Hematopoietic multipotent progenitor cell treated with erythropoietin and hydrocortisone succinate and interleukin-3 and kit ligand, for 15 days (in vitro differentiated cells): Measurements from ENCODE around the gene MSRB2.

Source experiments
- DNase-seq: peaks from one replicate; pipeline ENCODE4 v3.0.0-alpha.2; 2015; ENCODE audit warnings: low spot score

MSRB2 gene

DNA sequence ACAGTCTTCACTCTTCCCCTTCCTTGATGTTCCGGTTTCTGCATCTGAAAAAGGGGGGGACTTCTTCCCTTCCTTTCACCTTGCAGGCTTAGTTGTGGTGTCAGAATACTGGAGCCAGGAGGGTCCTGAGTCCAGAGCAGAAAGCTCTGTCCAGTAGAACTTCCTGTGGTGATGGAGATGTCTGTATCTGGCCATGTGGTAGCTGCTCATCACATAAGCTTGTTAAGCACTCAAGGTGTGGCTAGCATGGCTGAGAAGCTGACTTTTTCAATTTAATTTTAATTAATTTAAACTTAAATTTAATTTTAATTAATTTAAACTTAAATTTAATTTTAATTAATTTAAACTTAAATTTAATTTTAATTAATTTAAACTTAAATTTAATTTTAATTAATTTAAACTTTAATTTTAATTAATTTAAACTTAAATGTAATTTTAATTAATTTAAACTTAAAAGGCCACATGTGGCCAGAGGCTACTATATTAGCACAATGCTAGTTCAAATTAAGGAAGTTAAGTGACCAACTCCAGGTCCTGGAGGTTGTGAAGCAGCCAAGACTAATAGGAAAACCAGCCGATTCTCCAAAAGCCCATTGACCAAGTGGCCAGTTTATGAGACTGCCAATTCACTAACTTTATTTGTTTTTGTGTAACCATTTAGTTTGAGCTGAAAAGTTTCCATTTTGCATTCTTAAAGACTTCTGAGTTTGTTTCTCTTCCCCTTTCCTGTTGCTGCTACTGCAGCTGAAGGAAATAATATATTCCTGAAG is 16.3 kb downstream of the MSRB2 start:
- no peak for DNase-seq

DNA sequence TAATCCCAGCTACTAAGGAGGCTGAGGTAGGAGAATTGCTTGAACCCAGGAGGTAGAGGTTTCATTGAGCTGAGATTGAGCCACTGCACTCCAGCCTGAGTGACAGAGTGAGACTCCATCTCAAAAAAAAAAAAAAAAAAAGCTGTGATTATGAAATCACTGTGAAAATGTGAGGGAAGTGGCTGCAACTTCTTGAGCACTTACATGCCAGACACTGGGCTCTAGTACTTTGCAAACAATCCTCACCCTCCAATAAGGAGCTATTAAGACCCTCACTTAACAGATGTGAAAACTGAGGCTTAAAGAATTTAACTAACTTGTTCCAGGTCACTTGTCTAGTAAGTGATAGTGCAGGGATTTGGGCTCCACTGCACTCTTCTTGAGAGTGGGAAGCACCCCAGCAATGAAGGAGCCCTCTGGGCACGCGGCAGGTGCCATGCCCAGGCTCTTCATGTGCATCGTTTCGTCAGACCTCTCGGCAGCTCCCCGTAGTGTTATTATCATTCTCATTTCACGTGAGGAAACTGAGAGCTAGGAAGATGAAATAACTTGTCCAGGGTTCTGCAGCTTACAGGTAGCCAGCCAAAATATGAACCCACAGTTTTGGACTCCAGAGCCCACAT is 19.0 kb downstream of the MSRB2 start:
- DNase-seq, result no peak

DNA sequence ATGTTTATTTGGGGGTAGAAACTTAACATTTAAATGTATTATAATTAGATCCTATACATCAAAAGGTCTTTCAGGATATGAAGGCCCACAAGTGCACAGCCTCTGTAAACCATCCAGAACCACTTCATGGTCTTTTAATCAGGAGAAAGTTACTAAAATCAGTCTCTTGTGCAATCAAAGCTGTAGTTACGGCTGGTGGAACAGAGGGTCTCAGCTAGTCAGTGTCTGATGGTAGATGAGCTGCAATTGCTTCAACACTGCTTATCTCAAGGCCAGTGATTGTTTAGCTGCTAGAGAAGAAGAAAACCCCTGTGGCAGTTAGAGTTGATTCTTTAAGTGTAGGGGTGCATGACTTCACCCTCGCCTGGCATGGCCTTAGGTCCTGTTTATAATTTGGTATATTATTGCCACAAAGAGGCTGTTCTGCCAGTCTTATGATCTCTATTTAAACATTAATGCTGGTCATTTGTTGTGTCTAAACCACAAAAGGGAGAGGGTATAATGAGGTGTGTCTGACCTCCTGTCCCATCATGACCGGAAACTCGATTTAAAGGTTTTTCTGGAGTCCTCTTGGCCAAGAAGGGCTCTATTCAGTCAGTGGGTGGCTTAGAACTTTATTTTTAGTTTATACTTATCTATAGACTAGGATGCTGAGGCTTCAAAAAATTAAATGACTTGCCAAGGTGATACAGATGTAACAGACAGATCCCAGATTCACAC is 21.3 kb downstream of the MSRB2 start:
- DNase-seq, result no peak

DNA sequence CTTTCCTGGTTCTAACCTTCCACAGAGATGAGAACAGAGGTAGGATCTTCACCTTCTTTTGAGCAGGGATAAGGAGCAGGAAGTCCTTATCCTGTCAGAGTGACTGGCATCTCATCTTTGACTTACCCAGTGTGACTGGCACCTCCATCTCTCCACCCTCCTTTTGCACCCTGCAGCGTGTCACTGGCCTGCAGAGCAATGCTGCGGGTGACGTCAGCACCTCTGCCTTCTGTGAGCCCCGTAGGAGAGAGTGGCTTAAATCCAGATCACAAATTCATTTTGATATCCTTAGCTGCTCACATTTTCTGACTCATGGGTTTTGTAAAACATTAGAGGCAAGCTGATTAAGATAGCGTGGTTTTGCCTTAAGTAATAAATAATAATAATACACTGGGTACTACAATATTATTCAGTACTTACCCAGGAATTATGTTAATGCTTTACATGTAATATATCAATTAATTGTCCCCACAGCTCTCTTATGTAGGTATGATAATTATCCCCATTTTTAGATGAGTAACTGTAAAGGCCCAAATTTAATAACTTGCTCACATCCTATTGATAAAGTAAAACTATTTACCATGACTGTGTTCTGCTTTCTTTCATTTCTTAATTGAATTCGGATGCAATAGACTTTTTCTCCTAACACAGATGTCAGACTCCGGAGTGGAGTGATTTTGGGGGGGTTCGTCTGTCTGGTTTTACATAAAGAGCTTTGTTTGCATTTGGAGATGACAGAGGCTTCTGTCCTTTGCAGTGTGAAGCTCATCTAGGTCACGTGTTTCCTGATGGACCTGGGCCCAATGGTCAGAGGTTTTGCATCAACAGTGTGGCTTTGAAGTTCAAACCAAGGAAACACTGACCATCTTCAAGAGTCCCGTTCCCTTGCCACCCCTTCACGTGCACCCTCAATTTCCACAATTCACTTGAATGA is 24.9 kb downstream of the MSRB2 start:
- no peak for DNase-seq

DNA sequence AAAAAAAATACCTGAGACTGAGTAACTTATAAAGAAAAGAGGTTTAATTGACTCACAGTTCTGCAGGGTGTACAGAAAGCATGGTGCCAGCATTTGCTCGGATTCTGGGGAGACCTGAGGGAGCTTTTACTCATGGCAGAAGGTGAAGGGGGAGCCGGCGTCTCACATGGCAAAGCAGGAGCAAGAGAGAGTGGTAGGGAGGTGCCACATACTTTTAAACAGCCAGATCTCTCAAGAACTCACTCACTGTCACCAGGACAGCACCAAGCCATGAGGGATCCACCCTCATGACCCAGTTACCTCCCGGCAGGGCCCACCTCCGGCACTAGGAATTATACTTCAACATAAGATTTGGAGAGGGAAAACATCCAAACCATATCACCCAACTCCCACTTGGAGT is 25.8 kb downstream of the MSRB2 start:
- DNase-seq, result no peak

DNA sequence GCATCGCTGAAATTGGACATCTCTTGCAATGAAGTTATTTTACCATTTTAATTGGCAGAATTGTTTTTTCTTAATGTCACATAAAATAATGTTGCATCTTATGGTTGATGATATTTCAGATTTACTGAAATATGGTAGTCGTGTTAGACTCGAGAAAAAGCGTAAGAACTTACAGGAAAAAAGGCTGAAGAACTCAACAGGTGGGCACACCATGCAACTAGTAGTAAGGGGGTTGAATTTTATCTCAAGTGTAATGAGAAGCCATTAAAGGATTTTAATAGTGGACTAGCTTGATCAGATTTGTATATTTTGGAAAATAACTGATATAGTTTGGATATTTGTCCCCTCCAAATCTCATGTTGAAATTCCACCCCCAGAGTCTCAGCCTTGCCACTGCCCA is 41.1 kb downstream of the MSRB2 start:
- DNase-seq, result no peak

DNA sequence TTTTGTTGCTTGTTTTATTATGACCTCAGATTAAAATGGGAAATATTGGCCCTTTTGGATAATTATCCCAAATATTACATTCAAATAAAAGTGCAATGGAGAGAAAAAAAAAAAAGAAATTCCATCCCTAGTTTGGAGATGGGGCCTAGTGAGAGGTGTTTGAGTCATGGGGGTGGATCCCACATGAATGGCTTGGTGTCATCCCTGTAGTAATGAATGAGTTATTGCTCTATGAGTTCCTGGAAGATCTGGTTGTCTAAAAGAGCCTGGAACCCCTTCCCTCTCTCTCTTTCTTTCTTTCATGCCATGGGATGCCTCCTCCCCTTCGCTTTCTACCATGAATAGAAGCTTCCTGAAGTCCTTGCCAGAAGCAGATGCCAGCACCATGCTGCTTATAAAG is 44.3 kb downstream of the MSRB2 start:
- DNase-seq, result no peak

DNA sequence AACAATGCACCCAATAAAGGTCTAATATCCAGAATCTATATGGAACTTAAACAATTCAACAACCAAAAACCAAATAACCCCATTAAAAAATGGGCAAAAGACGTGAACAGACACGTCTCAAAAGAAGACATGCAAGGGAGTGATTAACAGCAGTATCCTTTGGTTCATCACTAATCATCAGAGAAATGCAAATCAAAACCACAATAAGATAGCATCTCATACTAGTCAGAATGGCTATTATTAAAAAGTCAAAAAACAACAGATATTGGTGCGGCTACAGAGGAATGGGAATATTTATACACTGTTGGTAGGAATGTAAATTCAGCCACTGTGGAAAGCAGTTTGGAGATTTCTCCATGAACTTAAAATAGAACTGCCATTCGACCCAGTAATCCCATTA is 46.6 kb downstream of the MSRB2 start:
- no peak for DNase-seq

DNA sequence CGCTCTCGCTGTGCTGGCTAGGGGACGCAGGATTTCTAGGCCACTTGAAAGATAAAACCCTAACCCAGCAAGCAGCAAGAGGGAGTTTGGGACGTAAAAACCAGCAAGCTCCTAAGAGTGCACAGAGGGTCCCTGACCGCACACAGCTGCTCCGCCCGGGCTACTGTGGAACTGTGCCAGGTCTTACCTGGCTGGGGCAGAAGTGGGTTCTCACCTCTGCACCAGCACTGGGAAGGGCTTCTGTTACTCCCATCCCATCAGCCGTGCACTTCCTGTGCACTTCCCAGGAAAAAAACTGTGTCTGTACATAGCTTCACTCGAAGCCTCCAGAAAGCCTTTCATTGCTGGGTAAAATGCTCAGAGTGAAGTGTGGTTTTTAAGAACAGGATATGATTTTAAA is 50.9 kb downstream of the MSRB2 start:
- no peak for DNase-seq

DNA sequence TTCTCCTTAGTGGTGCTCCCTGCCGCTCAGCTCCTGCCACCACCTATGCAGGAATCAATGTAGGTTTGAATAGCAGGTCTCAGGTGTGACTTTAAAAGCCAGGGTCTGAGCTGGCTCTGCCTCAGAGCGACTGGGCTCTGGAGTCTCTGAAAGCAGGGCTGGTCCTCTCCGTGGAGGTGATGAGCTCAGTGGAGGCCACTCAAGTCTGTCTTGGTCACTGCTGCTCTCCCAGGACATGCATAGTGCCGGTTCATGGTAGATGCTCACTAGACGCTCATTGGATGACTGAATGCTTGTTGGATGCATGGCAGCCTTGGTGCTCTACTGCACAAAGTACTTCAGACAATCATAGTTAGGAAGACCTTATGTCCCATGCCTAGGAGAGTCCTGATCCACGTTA is 51.7 kb downstream of the MSRB2 start:
- DNase-seq, result no peak

DNA sequence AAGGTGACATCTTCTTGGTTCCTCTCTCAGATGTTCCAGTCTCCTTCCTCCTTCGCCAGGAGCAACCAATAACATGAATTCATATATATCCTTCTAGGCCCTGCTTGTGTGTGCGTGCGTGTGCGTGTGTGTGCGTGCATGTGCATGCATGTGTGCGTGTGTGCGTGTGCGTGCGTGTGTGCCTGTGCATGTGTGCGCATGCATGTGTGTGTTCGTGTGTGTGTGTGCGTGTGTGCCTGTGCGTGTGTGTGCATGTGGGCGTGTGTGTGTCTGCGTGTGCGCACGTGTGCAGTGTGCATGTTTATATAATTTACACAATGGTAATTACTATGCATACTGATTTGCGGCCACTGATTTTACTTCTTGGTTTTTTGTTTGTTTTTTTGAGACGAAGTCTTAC is 52.8 kb downstream of the MSRB2 start:
- DNase-seq, result no peak

DNA sequence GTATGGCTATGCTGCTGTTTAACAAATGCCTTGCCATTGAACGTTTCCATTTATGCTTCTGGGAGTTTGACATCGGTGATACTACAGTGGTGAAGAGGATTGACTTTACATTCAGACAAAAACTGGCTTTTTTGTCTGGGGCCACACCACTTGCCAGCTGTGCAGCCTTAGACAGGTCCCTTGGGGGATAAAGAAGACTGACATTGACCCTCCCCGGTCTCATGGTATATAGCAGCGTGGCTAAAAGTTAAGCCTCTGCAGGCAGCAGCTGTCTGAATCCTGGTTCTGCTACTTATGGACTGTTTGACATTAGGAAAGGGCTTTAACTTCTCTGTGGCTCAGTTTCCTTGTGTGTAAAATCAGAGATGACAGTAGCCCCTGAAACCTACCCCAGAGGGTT is 54.7 kb downstream of the MSRB2 start:
- no peak for DNase-seq

DNA sequence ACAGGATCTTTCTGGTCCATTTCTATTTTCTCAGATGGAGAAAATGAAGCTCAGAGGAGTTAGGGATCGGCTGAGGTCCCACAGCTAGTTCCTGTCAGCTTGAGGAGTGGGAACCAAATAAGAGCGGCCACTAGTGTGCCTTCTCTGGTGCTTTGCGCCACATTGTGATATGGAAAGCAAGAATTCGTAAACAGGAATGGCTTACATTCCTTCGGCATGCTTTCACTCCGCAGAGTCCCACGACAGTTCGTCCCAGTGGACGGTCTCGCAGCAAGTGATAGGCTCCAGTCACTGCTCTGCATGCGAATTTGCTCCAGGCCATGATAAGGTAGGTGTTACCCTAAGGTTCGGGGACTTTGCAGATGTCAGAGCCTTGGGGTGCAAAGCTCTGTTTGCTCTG is 55.2 kb downstream of the MSRB2 start:
- DNase-seq, result no peak

DNA sequence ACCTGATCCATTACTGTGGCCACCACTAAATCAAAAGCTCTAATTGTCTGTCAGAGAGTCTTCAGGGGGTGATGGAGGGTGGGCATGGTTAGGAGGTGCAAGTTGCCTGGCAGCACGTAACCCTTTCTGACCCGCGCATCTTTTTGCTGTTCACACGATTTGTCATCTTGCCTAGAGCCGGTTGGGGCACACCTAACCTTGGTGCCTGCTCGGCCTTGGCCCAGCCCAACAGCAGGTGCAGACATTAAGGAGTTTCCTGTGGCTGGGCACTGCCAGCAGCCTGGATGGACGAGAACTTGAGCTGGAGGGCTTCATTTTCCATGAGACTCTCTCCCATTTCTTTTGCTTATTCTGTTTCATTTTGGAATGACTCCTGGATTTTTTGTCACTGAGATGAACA is 55.7 kb downstream of the MSRB2 start:
- DNase-seq, result no peak

DNA sequence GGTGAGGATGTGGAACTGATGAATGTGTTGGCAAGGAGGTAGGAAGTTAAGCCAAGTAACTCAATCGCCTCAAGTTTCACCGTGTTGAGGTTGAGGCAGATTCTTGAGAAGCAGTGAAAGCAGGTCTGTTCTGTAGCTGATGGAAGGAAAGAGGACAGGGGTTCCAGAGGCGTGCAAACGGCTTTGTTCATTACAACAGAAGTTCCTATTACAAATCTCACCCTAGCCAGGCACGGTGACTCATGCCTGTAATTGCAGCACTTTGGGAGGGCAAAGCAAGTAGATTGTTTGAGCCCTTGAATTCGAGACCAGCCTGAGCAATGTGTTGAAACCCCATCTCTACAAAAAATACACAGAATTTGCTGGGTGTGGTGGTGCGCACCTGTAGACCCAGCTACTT is 59.8 kb downstream of the MSRB2 start:
- no peak for DNase-seq

DNA sequence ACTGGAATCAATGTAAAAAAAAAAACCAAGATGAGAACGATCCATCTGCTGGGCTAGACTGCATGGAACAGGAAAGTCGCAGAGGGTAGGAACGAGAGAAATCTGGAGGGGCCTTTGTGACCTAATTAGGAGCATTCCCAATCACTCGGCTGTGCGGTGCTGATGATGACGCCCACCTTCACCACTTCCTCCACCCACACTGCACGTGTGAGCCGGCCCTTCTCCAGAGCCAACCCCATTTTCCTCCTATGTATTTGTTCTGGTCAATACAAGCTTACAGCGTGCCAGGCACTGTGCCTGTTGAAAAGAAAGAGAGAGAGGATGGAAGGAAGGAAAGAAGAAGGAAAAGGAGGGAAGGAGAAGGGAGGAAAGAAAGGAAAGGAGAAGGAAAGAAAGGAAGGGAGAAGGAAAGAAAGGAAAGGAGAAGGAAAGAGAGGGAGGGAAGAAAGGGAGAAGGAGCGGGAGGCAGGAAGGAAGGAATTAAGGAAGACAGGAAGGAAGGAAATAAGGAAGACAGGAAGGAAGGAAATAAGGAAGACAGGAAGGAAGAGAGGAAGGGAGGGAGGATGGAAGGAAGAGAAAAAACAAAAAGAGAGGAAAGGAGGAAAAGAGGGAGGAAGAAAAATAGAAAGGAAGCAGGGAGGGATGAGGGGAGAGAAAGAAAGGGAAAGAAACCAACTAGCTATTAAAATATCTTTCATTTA is 61.2 kb downstream of the MSRB2 start:
- DNase-seq, result no peak

DNA sequence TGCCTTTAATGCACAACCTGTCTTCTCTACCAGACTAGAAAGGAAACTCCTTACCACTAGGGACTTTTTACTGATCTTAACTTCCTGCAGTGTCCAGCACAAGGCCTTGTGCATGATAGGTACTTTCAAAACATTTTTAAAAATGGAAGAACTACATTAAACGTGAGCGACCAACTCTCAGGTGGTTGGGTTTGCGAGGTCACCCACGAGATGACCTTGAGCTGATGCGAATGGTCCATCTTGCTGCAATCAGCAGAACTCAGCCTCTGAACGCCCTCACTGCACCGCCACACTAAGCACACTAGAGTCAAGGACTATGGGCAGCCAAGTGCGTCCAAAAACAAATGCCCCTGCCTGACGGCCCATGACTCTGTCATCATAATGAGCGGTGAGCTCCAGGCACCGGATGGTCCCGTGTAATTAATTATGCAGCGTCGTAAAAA is 61.9 kb downstream of the MSRB2 start:
- DNase-seq, result no peak

DNA sequence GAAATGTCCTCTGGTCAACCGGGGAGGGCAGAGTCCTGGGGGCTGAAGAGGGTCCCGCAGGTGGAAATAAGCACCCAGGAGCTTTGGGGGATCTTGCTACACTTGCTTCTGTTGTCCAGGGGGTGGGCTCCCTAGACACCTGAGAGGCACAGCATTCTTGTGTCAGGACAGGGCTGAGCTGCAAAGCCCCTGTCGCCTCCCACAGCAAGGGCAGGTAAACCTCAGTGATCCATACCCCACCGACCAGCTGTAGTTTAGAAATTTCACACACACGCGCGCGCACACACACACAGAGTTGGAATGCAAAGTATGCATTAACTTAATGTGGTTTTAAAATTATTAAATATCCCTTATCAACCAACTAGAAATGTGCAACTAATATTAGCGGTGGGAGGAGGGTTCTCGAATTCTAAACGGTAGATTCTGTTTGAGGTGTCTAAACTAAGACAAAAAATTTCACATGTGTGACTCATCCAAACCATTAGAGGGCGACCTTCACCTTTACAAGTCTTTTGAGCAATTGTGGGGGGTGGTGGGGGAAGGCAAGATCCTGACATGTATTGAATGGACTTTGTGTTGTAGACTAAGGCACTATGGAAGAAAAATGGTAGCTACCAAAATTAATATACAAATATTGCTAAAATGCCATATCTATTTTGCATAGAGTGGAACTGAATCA is 62.5 kb downstream of the MSRB2 start:
- DNase-seq, result peak; percentile 13

DNA sequence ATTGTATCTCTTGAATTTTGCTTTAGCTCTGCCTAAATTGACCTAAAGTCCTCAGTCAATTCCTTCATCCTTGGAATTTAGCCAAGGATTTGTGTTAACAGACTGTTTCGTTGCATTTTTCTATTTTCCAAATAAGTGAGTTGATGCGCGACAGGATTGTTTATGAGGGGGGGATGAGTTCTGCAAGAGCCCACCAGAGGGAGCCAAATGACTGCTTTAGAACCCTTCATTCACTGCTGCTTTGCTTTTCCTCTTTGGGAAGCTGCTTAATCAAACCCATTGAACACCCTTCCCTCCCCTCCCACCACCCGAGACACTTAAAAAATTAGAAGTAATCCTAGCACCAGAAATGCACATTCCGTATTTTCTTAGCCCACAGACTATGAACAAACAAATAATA is 63.0 kb downstream of the MSRB2 start:
- peak; percentile 42 for DNase-seq

DNA sequence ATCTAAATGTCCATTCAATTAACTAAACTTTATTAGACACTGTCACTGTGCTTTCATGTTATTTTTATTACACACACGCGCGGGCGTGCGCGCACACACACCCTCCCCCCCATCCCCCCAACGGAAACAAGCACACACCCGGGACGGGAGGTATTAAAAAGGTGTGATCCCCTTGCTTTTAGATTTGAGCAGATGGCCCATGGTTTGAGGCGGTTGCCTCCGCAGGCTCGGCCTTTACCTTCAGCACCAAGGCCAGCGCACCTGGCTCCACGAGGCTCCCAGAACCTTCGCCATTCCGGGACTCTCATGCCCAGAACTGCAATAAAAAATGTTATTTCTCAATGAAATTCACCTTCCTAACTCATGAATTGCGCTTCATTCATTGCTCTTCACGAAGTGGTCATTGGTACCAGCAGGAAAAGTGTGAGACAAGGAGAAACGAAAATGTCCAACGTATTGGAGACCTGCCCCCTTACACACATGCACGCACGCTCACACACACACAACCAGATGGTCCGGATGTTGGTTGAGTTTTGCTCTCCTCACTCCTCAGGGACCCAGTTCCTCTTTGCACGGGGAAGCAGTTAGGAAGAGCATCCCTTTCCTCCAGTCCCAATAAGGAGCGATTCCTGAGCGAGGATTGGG is 76.0 kb downstream of the MSRB2 start:
- DNase-seq, result no peak
